GM21526 (cell line): Measurements from ENCODE around the gene APCDD1L.

Experiments
- ATAC-seq: cut with Tn5 transposase; IDR thresholded peaks from one replicate; pipeline ENCODE4 v1.9.1; 2021; ENCODE audit warnings: moderate library complexity; ENCODE audit not compliant: unreplicated experiment, low FRiP score

APCDD1L gene

GRCh38 chr20:58492795-58493524, 22.2 kb downstream of the APCDD1L start:
- no peak for ATAC-seq

- ATAC-seq: no peak
These were observed 23.0 kb downstream of the APCDD1L start for GRCh38 chr20:58492074-58492718.

GRCh38 chr20:58486207-58486606, 29.0 kb downstream of the APCDD1L start:
- no peak for ATAC-seq

DNA sequence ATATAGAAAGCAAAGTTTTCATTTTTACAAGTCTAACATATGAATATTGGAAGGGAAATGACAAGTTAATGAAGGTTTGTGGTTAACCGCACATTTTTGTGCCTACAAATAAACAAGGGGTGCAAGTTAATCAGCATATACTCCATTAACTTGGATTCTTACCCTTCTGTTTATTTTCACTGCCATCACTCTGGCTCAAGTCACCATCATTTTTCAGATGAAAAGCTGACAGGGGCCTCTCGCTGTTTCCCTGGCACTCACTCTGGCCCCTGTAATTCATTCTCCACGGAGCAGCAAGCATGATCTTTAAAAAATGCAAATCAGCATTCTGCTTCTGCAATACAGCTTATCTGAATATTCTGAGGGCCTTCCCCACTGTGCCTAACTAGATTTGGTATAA, 29.8 kb downstream of the APCDD1L start:
- no peak for ATAC-seq

DNA sequence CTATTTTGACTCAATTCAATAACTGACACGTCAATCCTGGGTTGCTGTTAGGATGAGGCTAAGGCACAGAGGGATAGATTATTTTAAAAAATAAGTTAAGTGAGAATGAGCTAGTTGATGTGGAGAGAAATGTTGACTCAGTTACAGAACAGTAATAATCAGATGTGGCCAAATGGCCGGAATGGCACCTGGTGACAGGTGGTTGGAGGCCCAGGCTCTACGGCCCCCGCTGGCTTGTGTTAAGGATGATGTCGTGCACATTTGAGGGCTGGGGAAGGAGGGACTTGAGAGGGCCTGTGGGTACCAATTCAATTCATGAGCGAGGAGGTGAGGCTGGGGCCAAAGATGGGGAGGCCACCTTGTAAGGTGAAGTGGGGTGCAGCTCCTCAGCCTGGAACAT, 31.7 kb downstream of the APCDD1L start:
- ATAC-seq: no peak

GRCh38 chr20:58483051-58483450, 32.1 kb downstream of the APCDD1L start:
- no peak for ATAC-seq

- no peak for ATAC-seq
These were observed 32.8 kb downstream of the APCDD1L start for GRCh38 chr20:58482416-58482815.

- ATAC-seq: no peak
These were observed 33.6 kb downstream of the APCDD1L start for GRCh38 chr20:58481481-58482021.

DNA sequence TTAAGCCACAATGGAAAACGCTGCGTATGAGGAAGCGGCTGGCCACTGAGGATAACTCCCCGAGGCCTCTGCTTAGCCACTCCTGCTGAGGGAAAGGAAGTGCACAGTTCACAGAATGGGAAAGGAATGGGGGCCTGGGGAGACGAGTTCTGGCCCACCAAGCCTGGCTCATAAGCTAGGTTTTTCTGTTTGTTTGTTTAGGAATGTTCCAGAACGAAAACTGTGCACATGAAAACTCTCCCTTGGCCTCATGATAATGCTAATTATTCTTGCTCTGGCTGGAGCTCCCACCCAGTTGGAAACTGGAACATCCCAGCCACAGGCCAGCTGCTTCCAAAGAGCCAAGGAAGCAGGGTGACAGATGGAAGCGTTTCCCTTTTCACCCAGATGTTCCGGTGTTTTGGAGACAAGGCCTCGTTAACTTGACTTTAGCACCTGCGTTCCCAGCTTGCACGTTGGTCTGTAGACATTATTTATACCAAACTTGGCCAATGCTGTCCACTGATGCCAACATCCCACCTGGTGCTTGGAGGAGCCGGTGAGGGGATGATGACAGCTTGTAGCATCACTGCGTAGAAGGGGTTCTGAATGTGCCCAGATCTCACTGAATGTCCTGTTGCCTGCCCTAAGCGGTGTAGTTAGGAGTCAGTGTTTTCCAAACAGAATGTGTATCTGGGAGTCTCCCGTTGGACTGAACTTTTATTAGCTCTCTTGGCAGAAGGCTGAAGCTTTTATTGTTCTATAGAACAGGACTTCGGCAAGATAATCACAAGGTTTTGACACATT, 34.5 kb downstream of the APCDD1L start:
- ATAC-seq: no peak

DNA sequence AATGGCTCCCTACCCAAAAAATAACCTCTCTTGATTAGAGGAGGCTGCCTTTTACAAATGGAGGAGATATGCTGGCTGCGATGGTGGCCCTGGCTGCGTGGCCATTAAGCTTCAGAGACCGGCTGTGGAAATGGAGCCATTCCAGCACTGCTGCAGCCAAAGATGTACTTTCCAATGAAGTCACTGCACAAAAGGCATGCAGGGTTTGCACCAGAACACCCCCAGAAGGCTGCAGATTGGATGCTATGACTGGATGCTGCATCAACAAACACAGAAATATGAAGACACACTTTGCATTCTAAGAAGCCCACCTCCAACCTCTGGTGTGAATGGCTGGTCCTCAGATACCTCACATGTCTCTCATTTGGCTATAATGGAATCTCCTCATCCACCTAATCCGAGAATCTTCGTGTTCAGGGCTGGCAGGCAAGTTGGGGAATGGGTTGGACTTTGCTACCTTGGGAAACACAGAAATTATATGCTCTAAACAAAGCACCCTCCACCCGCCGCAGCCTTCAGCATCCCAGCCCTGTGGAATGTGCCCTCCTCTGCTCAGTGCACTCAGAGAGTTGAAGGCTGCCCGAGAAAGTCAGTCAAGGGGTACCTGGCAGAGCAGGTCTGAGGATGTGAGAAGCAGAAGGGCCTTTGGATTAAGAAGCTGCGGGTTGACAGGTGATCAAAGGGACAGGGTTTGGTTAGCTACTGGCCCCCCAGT, 35.3 kb downstream of the APCDD1L start:
- no peak for ATAC-seq

DNA sequence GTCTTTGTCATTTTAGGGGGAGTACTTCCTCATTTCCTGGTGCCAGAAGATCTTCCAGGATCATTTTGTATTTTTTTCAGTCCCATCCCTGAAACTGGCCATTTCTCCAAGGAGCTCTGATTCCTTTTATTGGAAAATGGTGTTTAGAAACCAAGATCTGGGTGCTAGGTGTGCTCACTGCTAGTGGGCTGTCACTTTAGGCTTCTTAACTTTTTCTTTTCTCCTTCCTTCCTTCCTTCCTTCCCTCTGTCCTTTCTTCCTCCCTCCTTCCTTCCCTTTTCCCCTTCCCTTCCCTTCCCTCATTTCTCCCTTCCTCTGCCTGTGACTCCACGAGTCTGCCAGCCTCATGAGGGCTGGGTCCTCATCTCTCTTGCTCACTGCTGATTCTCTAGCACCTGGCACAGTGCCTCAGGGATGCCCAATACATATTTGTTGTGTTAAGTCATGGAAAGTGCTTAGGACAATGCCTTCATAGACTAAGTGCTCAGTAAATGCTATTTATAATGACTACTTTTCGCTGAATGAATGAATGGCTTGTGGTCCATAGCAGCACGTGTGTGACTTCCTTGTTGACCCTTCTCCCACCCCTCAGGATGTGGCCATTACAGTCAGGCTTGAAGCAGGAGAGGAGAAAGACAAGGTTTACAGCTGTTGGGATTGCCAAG, 36.9 kb downstream of the APCDD1L start:
- no peak for ATAC-seq

DNA sequence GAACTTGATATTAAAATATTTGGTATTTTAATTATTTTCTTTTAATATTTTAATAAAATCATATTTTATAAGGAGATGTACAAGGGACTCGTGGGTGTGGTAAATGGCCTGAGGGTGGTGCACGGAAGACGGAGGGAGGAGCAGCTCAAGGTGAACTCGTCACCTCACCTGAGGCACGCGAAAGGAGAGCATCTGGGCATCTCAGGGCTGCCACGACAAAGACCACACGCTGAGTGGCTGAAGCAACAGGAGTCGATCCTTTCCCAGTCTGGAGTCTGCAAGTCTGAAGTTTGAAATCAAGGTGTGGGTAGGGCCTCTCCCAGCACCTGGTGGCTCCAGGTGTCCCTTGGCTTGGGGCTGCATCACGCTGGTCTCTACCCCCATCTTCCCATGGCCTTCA, 39.7 kb downstream of the APCDD1L start:
- ATAC-seq: no peak

DNA sequence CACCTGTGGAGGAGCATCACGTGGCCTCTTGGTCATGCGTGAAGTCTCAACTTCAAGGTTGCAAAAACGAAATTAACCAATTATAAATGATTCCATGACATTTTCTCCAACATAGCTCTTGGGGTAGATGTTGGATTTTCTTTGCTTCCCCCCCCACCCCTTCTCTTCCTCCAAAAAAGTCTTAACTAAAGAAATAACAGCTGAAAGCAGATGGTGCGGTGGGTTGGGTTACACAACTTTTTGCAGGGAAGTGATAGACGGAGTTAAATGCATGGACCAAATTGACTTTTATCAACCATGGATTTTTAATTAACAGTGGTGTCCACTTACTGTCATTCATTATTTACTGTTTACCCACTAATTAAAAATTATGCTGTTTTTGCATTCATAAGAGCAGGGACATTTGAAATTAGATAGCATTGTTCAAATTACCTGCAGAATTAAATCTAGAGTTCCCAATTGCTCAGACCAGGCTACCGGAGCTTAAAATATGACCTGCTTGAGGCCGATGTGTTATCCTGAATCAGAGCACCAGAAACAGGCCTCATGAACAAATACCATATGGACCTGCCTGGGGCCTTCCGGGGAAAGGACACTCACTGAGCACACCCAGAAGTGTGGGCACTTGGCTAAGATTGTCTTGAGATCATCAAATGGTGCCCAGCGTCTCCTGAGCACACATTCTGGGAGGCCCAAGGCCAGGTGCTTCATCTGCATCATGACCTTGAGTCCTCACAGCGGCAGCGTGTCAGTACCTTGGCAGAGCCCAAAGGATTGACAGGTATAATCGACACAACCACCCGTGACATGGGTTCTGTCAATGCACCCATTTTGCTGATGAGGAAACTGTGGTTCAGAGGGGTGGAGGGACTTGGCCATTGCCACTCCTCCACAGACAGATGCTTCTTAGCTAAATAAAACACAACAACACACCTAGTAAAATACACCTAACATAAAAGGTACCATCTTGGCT, 41.5 kb downstream of the APCDD1L start:
- ATAC-seq: no peak

DNA sequence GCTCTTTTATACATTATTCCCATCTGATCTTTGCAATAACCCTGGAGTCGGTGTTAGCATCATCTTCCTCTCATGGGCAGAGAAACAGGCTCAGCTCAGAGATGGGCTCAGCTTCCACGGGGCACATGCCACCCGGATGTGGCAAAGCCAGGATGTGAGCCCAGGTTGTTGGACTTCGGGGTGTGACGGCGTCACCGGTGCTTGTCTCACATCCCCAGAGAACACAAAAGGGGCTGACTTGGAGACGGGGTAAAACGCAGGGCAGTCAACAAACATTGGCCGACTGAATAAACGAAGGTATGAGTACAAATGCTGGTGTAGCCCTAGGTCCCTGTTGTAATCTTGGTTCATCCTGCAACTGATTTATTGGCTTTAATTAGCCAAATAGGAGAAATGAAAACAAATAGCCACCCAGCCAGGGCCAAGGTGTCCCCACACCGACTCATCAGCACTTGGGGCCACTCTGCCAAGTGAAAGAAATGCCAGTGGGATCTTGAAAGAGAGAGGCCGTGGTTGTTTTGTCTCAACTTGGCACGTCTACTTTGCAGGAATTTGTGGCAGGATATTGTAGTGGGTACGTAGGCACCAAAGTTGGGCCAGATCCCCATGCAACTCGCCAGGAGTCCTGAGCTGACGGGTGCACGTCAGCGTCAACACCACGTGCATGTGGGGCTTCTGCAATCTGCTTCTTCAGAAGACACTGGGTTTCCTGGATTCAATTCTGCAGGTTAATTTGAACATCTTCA, 42.8 kb downstream of the APCDD1L start:
- no peak for ATAC-seq

- ATAC-seq: no peak
These were observed 43.7 kb downstream of the APCDD1L start for GRCh38 chr20:58471193-58472164.

DNA sequence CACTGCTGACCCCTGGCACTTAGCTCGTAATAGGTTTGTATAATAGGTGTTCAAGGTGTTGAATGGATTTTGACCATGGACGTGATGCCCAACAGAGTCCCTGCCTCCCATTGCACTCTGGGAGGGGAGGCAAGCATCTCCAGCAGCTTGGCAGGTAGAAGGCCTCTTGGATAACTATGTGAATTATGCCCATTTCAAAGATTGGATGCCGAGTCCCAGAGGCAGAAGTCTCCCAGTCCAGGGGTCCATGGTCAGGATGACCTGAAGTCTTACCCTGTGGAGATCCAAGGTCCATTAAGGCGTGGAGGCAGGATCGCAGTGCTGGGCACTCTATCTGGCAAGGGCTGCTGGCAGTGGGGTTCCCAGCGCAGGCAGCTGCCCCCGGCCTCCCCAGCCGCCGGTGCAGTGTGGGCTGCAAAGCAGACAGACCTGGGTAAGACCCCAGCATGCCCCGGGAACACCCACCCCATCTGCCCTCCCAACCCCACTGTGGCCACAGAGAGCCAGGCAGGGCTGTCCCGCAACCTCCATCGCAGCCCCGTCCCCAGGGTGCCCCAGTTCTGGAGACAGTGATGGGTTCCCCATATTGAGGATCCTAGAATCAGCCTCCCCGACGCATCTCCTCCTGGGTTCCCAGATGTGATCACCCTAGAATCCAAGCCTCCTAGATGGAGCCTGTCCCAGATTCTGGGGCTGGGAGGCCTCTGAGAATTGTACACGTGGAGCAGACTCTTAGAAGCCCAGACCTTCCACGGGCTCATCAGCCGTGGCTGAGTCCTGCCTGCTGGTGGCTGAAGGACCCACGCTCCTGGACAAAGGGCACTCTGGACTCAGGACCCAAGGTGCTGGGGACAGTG, 44.6 kb downstream of the APCDD1L start:
- no peak for ATAC-seq
